Stimulated activated CD8-positive, alpha-beta memory T cell treated with anti-CD3 and anti-CD28 coated beads, Interleukin-7, amount 100 ng/mL, for 24 hours (primary cell): ENCODE data around the gene AMIGO1.
A peak's percentile ranks its signal among the peaks of the same experiment; 100 is the strongest.

ENCODE experiments used
- DNase-seq: peaks from one replicate; pipeline ENCODE4 v3.0.0-alpha.2; 2020; ENCODE audit warnings: low read depth

AMIGO1 gene

GRCh38 chr1:109532365-109533136 lies 23.0 kb upstream of the AMIGO1 start:
- peak; percentile 92 for DNase-seq

GRCh38 chr1:109531826-109532364 lies 22.4 kb upstream of the AMIGO1 start:
- DNase-seq = no peak

- no peak for DNase-seq
Observed at GRCh38 chr1:109531380-109531779, 21.9 kb upstream of the AMIGO1 start.

- no peak for DNase-seq
Observed at GRCh38 chr1:109530457-109531087, 21.0 kb upstream of the AMIGO1 start.

GRCh38 chr1:109529881-109530456 lies 20.4 kb upstream of the AMIGO1 start:
- DNase-seq = no peak

- no peak for DNase-seq
Observed at GRCh38 chr1:109528712-109529111, 19.2 kb upstream of the AMIGO1 start.

- no peak for DNase-seq
Observed at GRCh38 chr1:109527846-109528695, 18.5 kb upstream of the AMIGO1 start.

GRCh38 chr1:109527098-109527811 lies 17.7 kb upstream of the AMIGO1 start:
- no peak for DNase-seq

- no peak for DNase-seq
Observed at GRCh38 chr1:109523706-109524105, 14.2 kb upstream of the AMIGO1 start.

GRCh38 chr1:109522026-109522425 lies 12.5 kb upstream of the AMIGO1 start:
- no peak for DNase-seq

GRCh38 chr1:109521002-109521951 lies 11.8 kb upstream of the AMIGO1 start:
- no peak for DNase-seq

GRCh38 chr1:109517337-109517736 lies 7.8 kb upstream of the AMIGO1 start:
- DNase-seq = no peak

- no peak for DNase-seq
Observed at GRCh38 chr1:109516872-109517271, 7.3 kb upstream of the AMIGO1 start.

GRCh38 chr1:109514846-109515245 lies 5.3 kb upstream of the AMIGO1 start:
- DNase-seq = no peak

- DNase-seq = no peak
Observed at GRCh38 chr1:109513110-109513710, 3.7 kb upstream of the AMIGO1 start.

GRCh38 chr1:109508873-109509175 lies 703 bp downstream of the AMIGO1 start:
- DNase-seq = no peak

GRCh38 chr1:109508001-109508872 lies 1.3 kb downstream of the AMIGO1 start:
- no peak for DNase-seq

GRCh38 chr1:109504974-109505373 lies 4.6 kb downstream of the AMIGO1 start:
- no peak for DNase-seq

- no peak for DNase-seq
Observed at GRCh38 chr1:109503935-109504334, 5.6 kb downstream of the AMIGO1 start.
